Measurements from ENCODE around the gene SPATA31C1.
"Not testable (repeated sequence)": the region's sequence is repeated elsewhere in the genome, so short reads cannot be mapped to it uniquely, and the experiment has no call there.

Gene SPATA31C1

GRCh38 chr9:87938336-87938735, 20.6 kb downstream of the SPATA31C1 start:
- not testable (repeated sequence) for DNase-seq (ENCODE audit: low read depth)

- DNase-seq (ENCODE audit: low read depth): not testable (repeated sequence)
Measured at GRCh38 chr9:87939096-87939495, 21.3 kb downstream of the SPATA31C1 start.

GRCh38 chr9:87944096-87944495, 26.3 kb downstream of the SPATA31C1 start:
- DNase-seq (ENCODE audit: low read depth): no peak

GRCh38 chr9:87944682-87945081, 26.9 kb downstream of the SPATA31C1 start:
- no peak for DNase-seq (ENCODE audit: low read depth)

- DNase-seq (ENCODE audit: low read depth): no peak
Measured at GRCh38 chr9:87950296-87950695, 32.5 kb downstream of the SPATA31C1 start.

GRCh38 chr9:87950765-87951488, 33.2 kb downstream of the SPATA31C1 start:
- DNase-seq (ENCODE audit: low read depth): no peak

GRCh38 chr9:87954230-87954629, 36.5 kb downstream of the SPATA31C1 start:
- DNase-seq (ENCODE audit: low read depth): no peak

- no peak for DNase-seq (ENCODE audit: low read depth)
Measured at GRCh38 chr9:87957839-87958238, 40.1 kb downstream of the SPATA31C1 start.

GRCh38 chr9:87958591-87958990, 40.8 kb downstream of the SPATA31C1 start:
- no peak for DNase-seq (ENCODE audit: low read depth)

- no peak for DNase-seq (ENCODE audit: low read depth)
Measured at GRCh38 chr9:87959916-87960581, 42.3 kb downstream of the SPATA31C1 start.

GRCh38 chr9:87963770-87964169, 46.0 kb downstream of the SPATA31C1 start:
- DNase-seq (ENCODE audit: low read depth): no peak

- no peak for DNase-seq (ENCODE audit: low read depth)
Measured at GRCh38 chr9:87964826-87965225, 47.1 kb downstream of the SPATA31C1 start.

GRCh38 chr9:87968155-87968554, 50.4 kb downstream of the SPATA31C1 start:
- DNase-seq (ENCODE audit: low read depth): no peak

GRCh38 chr9:87970602-87971001, 52.8 kb downstream of the SPATA31C1 start:
- DNase-seq (ENCODE audit: low read depth): no peak

GRCh38 chr9:87973122-87973521, 55.4 kb downstream of the SPATA31C1 start:
- DNase-seq (ENCODE audit: low read depth): no peak

Data from stimulated activated CD8-positive, alpha-beta memory T cell treated with anti-CD3 and anti-CD28 coated beads, Interleukin-15, amount 100 ng/mL, for 24 hours (primary cell).